Ectodermal cell (in vitro differentiated cells): ENCODE data around the gene RAB3C.

Experiments
- H3K27ac ChIP-seq: 2 replicates; pipeline ENCODE4 v1.7.0; 2013; ENCODE audit warnings: mild to moderate bottlenecking, low read depth, low read length; ENCODE audit not compliant: insufficient read depth, poor library complexity, severe bottlenecking
- H3K27me3 ChIP-seq: 2 replicates; pipeline ENCODE4 v1.7.0; 2013; ENCODE audit warnings: mild to moderate bottlenecking, low read length; ENCODE audit not compliant: insufficient read depth, control insufficient read depth, poor library complexity, severe bottlenecking
- H3K36me3 ChIP-seq: one replicate; pipeline ENCODE4 v1.7.0; 2013; ENCODE audit warnings: low read length; ENCODE audit not compliant: control insufficient read depth, insufficient read depth
- H3K4me1 ChIP-seq: one replicate; pipeline ENCODE4 v1.7.0; 2013; ENCODE audit warnings: low read length; ENCODE audit not compliant: control insufficient read depth, insufficient read depth
- H3K4me3 ChIP-seq: 2 replicates; pipeline ENCODE4 v1.7.0; 2013; ENCODE audit warnings: low read depth, low read length, control low read depth; ENCODE audit not compliant: insufficient read depth
- H3K9me3 ChIP-seq: 2 replicates; pipeline ENCODE4 v1.7.0; 2013; ENCODE audit warnings: mild to moderate bottlenecking, low read length, moderate library complexity; ENCODE audit not compliant: control insufficient read depth
- WGBS, 2 experiments: methylation state at CpG; one replicate each; pipeline ENCODE4 v1.1.7; 2013; ENCODE audit warnings: missing lambda C conversion rate in 2 of 2; 5-methylcytosine and 5-hydroxymethylcytosine counted together

RAB3C gene

DNA sequence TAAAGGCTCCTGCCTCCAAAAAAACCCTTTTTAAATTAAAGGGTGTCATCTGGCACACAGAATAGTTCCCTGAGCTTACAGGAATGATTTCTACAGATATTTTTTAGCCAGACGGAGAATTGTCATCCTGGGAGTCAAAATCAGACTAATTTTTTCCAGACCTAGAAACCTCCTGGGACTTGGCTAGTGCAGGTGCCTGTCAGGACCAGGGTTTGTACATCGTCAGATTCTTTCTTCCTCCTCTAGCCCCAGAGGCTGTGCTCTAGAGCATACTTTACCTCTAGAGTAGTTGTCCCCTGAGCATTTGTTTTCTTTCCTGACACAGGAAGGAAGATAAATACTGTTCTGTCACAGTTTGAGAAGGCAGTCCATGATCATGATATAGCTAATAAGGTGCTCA lies 52.5 kb downstream of the RAB3C start:
- Histone ChIP-seq H3K27me3 (no peaks in the 10 kb centered on the region), H3K27ac (no peak overlapping the region), H3K36me3 (no peaks in the 10 kb centered on the region), H3K4me3 (no peak overlapping the region), H3K9me3 (no peaks in the 10 kb centered on the region), H3K4me1 (no peaks in the 10 kb centered on the region)
- WGBS, 2 experiments, result 92 to 99% methylated on average over 2 of the region's 2 CpGs

- 94% methylated on average over 3 of the region's 3 CpGs; no CpG with 5 or more reads in 1 of the 2 experiments for WGBS, 2 experiments
- no peaks in the 10 kb centered on the region for H3K27me3 ChIP-seq
- no peaks in the 10 kb centered on the region for H3K9me3 ChIP-seq
- H3K4me1 ChIP-seq, result no peaks in the 10 kb centered on the region
- no peak overlapping the region for H3K27ac ChIP-seq
- H3K4me3 ChIP-seq, result no peak overlapping the region
- H3K36me3 ChIP-seq, result no peaks in the 10 kb centered on the region
These were observed 57.1 kb downstream of the RAB3C start for GRCh38 chr5:58640011-58640410.

GRCh38 chr5:58641533-58641932 lies 58.7 kb downstream of the RAB3C start:
- H3K4me3 ChIP-seq, result no peak overlapping the region
- H3K9me3 ChIP-seq, result no peaks in the 10 kb centered on the region
- no peaks in the 10 kb centered on the region for H3K4me1 ChIP-seq
- no peaks in the 10 kb centered on the region for H3K36me3 ChIP-seq
- H3K27me3 ChIP-seq, result no peaks in the 10 kb centered on the region
- H3K27ac ChIP-seq, result no peak overlapping the region
- WGBS, 2 experiments, result 88% methylated on average over 1 of the region's 1 CpG; no CpG with 5 or more reads in 1 of the 2 experiments

DNA sequence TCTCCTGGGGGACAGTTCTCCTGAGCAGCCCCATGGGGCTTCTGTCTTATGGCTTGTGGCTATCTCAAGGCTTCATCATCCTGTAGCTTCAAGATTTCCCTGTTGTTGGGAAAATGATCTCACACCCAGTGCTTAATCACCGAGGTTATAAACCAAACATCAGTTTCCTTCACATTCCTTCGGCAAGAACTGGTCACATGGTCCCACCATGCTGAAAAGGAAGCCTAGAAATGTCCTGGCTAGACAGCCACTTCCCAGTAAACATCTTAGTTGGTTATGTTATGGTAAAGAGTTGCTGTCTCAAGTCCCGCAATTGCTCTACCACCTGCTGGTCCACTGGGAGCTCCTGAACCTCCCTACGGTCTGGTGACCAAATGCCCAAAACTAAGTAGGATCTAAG lies 66.0 kb downstream of the RAB3C start:
- H3K27me3 ChIP-seq, result no peaks in the 10 kb centered on the region
- 93 to 97% methylated on average over 4 of the region's 4 CpGs for WGBS, 2 experiments

GRCh38 chr5:58649716-58650115 lies 66.8 kb downstream of the RAB3C start:
- H3K27me3 ChIP-seq, result no peaks in the 10 kb centered on the region
- H3K9me3 ChIP-seq, result no peaks in the 10 kb centered on the region
- H3K4me1 ChIP-seq, result no peaks in the 10 kb centered on the region
- H3K4me3 ChIP-seq, result no peak overlapping the region
- H3K36me3 ChIP-seq, result no peaks in the 10 kb centered on the region
- 88 to 91% methylated on average over 2 of the region's 2 CpGs for WGBS, 2 experiments
- no peak overlapping the region for H3K27ac ChIP-seq

More for the DNA sequence above, 66.0 kb downstream of the RAB3C start:
- no peaks in the 10 kb centered on the region for H3K9me3 ChIP-seq
- no peak overlapping the region for H3K27ac ChIP-seq
- no peaks in the 10 kb centered on the region for H3K4me1 ChIP-seq
- no peaks in the 10 kb centered on the region for H3K36me3 ChIP-seq
- no peak overlapping the region for H3K4me3 ChIP-seq

DNA sequence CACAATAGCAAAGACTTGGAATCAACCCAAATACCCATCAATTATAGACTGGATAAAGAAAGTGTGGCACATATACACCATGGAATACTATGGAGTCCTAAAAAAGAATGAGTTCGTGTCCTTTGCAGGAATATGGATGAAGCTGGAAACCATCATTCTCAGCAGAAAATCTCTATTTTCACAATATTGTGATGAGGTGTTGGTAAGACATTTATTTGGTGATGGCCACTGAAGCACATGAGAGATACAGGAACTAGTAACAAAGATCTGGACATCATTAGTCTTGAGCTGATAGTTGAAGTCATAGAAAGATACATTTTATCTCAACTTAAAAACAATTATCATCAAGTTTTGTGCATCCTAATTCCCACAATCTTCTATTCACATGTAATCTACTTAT lies 70.6 kb downstream of the RAB3C start:
- H3K27ac ChIP-seq, result no peak overlapping the region
- no peaks in the 10 kb centered on the region for H3K4me1 ChIP-seq
- H3K9me3 ChIP-seq, result no peaks in the 10 kb centered on the region
- no peaks in the 10 kb centered on the region for H3K27me3 ChIP-seq
- no peaks in the 10 kb centered on the region for H3K36me3 ChIP-seq
- no peak overlapping the region for H3K4me3 ChIP-seq
- 89 to 100% methylated on average over 1 of the region's 1 CpG for WGBS, 2 experiments

GRCh38 chr5:58666141-58666540 lies 83.3 kb downstream of the RAB3C start:
- peaks cover 5% of the 10 kb centered on the region for H3K4me1 ChIP-seq
- no peak overlapping the region for H3K27ac ChIP-seq
- H3K4me3 ChIP-seq, result no peak overlapping the region
- no peaks in the 10 kb centered on the region for H3K36me3 ChIP-seq
- no peaks in the 10 kb centered on the region for H3K27me3 ChIP-seq
- no peaks in the 10 kb centered on the region for H3K9me3 ChIP-seq
- 0% methylated on average over 1 of the region's 1 CpG; no CpG with 5 or more reads in 1 of the 2 experiments for WGBS, 2 experiments

- H3K27me3 ChIP-seq, result no peaks in the 10 kb centered on the region
- H3K4me1 ChIP-seq, result peaks cover 5% of the 10 kb centered on the region
- WGBS, 2 experiments, result 89 to 94% methylated on average over 8 of the region's 8 CpGs
- no peak overlapping the region for H3K4me3 ChIP-seq
- H3K27ac ChIP-seq, result no peak overlapping the region
- H3K36me3 ChIP-seq, result no peaks in the 10 kb centered on the region
- H3K9me3 ChIP-seq, result no peaks in the 10 kb centered on the region
These were observed 84.0 kb downstream of the RAB3C start for GRCh38 chr5:58666598-58667581.

- no peaks in the 10 kb centered on the region for H3K36me3 ChIP-seq
- no peak overlapping the region for H3K4me3 ChIP-seq
- H3K4me1 ChIP-seq, result peaks cover 5% of the 10 kb centered on the region
- no peaks in the 10 kb centered on the region for H3K9me3 ChIP-seq
- WGBS, 2 experiments, result 70 to 76% methylated on average over 2 of the region's 2 CpGs
- H3K27me3 ChIP-seq, result no peaks in the 10 kb centered on the region
- no peak overlapping the region for H3K27ac ChIP-seq
These were observed 87.7 kb downstream of the RAB3C start for GRCh38 chr5:58670582-58670981.

GRCh38 chr5:58671155-58671554 lies 88.3 kb downstream of the RAB3C start:
- no peaks in the 10 kb centered on the region for H3K27me3 ChIP-seq
- WGBS, 2 experiments, result 92 to 96% methylated on average over 4 of the region's 4 CpGs
- H3K27ac ChIP-seq, result no peak overlapping the region
- no peak overlapping the region for H3K4me3 ChIP-seq
- peaks cover 5% of the 10 kb centered on the region for H3K4me1 ChIP-seq
- no peaks in the 10 kb centered on the region for H3K9me3 ChIP-seq
- H3K36me3 ChIP-seq, result no peaks in the 10 kb centered on the region
